OCI-LY3 (cell line): ENCODE results near the gene CLTB.

ENCODE experiments used
- H2AFZ ChIP-seq: fragments of 200-600, 300-600 bp; shearing (Covaris generic); 2 replicates; pipeline ENCODE4 v1.6.0; 2014; ENCODE audit warnings: antibody characterized with exemption, low read depth, low read length
- H3K27ac ChIP-seq: fragments of 200-600, 300-600 bp; sonication (generic); 2 replicates; pipeline ENCODE4 v1.5.1; 2014; ENCODE audit warnings: mild to moderate bottlenecking, low read length, moderate library complexity, mixed read lengths
- H3K27me3 ChIP-seq: fragments of 200-600, 300-600 bp; sonication (generic); 2 replicates; pipeline ENCODE4 v1.6.1; 2014; ENCODE audit warnings: low read depth, low read length, mixed read lengths
- H3K36me3 ChIP-seq: fragments of 200-600, 300-600 bp; sonication (generic); replicated peaks from 2 replicates; pipeline ENCODE3; 2014; ENCODE audit warnings: low read depth, low read length, mixed read lengths
- H3K4me1 ChIP-seq: fragments of 300-600, 200-600 bp; sonication (generic); 2 replicates; pipeline ENCODE4 v1.6.1; 2014; ENCODE audit warnings: low read length, mixed read lengths
- H3K4me2 ChIP-seq: fragments of 200-600, 300-600 bp; sonication (generic); 2 replicates; pipeline ENCODE4 v1.6.1; 2014; ENCODE audit warnings: low read length, mixed read lengths
- H3K4me3 ChIP-seq: fragments of 300-600, 200-600 bp; sonication (generic); 2 replicates; pipeline ENCODE4 v1.5.1; 2014; ENCODE audit warnings: antibody characterized with exemption, mild to moderate bottlenecking, low read length, moderate library complexity
- H3K79me2 ChIP-seq: fragments of 300-600, 200-600 bp; shearing (Covaris generic); 2 replicates; pipeline ENCODE4 v1.6.1; 2014; ENCODE audit warnings: mild to moderate bottlenecking, low read length, mixed read lengths
- H3K9ac ChIP-seq: fragments of 300-600, 200-600 bp; shearing (Covaris generic); 2 replicates; pipeline ENCODE4 v1.6.0; 2014; ENCODE audit warnings: mild to moderate bottlenecking, low read length, moderate library complexity
- H3K9me3 ChIP-seq: fragments of 200-600, 300-600 bp; shearing (Covaris generic); 2 replicates; pipeline ENCODE4 v1.6.1; 2014; ENCODE audit warnings: low read length, mixed read lengths; ENCODE audit not compliant: insufficient read depth
- H4K20me1 ChIP-seq: fragments of 200-600, 300-600 bp; sonication (generic); 2 replicates; pipeline ENCODE4 v1.6.1; 2016; ENCODE audit warnings: low read length, mixed read lengths; ENCODE audit not compliant: insufficient read depth
- CTCF ChIP-seq: fragments of 200-600, 300-600 bp; sonication (generic); IDR thresholded peaks from 2 replicates; pipeline ENCODE4 v1.5.1; 2014; ENCODE audit warnings: antibody characterized with exemption, low read length, low read depth
- EZH2phosphoT487 ChIP-seq: fragments of 200-600 bp; shearing (Covaris generic); IDR thresholded peaks from 2 replicates; pipeline ENCODE4 v1.6.1; 2018; ENCODE audit warnings: antibody characterized with exemption, mixed run types, low read depth

Gene CLTB

DNA sequence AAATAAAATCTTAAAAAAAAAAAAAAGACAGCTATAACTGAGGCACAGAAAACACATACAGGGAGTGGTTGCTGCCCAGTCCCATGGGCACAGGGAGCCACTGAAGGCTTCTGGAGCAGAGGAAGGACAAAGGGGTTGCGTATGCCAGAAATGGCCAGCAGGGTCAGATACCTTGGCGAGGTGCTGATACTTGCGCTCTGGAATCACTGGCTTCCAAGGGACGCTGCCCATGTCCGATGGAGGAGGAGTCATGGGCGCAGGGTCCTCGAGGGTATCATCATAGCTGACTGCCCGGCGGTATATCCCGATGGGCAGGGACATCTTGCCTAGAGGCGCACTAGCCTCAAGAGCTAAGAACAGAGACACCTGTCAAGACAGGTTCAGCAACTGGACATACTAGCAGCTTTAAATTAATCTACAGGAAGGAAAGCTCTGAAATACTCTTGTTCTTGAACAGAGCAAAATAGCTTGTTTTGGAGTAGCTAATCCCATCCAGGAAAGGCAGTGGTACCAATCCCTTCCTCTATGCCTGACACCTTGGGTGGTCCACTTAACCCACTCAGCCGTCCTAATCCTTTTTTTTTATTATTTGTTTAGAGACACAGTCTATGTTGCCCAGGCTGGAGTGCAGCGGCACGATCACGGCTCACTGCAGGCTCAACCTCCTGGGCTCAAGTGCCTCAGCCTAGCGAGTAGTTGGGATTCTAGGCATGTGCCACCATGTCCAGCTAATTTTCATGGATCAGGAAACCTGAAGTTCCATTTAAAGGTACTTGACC, 60.8 kb downstream of the CLTB start:
- Histone ChIP-seq H3K4me1 (peaks cover 35% of the 10 kb centered on the region), H3K9ac (no peak overlapping the region), H3K9me3 (no peaks in the 10 kb centered on the region), H3K4me3 (no peak overlapping the region), H4K20me1 (peaks cover 6% of the 10 kb centered on the region), H3K79me2 (peaks cover 94% of the 10 kb centered on the region), H3K27ac (no peak overlapping the region), H3K36me3 (peaks cover 62% of the 10 kb centered on the region), H2AFZ (no peak overlapping the region), H3K4me2 (no peak overlapping the region), H3K27me3 (no peaks in the 10 kb centered on the region)
- TF ChIP-seq EZH2phosphoT487 (no peak), CTCF (no peak)

GRCh38 chr5:176353533-176353932, 62.8 kb downstream of the CLTB start:
- TF ChIP-seq CTCF: no peak
- no peak for TF ChIP-seq EZH2phosphoT487
- Histone ChIP-seq H3K4me2 (no peak overlapping the region), H3K79me2 (peaks cover 96% of the 10 kb centered on the region), H4K20me1 (no peaks in the 10 kb centered on the region; the same call in none of the 2 replicates), H3K27me3 (no peaks in the 10 kb centered on the region), H3K27ac (peak overlapping the region; percentile 80; the same call in 1 of the 2 replicates), H3K36me3 (peaks cover 74% of the 10 kb centered on the region), H3K4me3 (no peak overlapping the region), H3K9me3 (no peaks in the 10 kb centered on the region), H2AFZ (no peak overlapping the region), H3K9ac (no peak overlapping the region), H3K4me1 (peaks cover 30% of the 10 kb centered on the region)

- peaks cover 30% of the 10 kb centered on the region for H3K4me1 ChIP-seq
- TF ChIP-seq EZH2phosphoT487 (no peak), CTCF (no peak)
- H3K36me3 ChIP-seq: peaks cover 73% of the 10 kb centered on the region
- peak overlapping the region; percentile 80 for H3K27ac ChIP-seq
- no peaks in the 10 kb centered on the region; the same call in none of the 2 replicates for H4K20me1 ChIP-seq
- H3K4me3 ChIP-seq: peak overlapping the region; percentile 21; the same call in 1 of the 2 replicates
- H3K9me3 ChIP-seq: no peaks in the 10 kb centered on the region
- no peaks in the 10 kb centered on the region for H3K27me3 ChIP-seq
- peaks cover 85% of the 10 kb centered on the region for H3K79me2 ChIP-seq
- H2AFZ ChIP-seq: no peak overlapping the region
- peak overlapping the region; percentile 31; the same call in 1 of the 2 replicates for H3K9ac ChIP-seq
- H3K4me2 ChIP-seq: peak overlapping the region; percentile 45
Measured at GRCh38 chr5:176352116-176352878, 64.0 kb downstream of the CLTB start.

DNA sequence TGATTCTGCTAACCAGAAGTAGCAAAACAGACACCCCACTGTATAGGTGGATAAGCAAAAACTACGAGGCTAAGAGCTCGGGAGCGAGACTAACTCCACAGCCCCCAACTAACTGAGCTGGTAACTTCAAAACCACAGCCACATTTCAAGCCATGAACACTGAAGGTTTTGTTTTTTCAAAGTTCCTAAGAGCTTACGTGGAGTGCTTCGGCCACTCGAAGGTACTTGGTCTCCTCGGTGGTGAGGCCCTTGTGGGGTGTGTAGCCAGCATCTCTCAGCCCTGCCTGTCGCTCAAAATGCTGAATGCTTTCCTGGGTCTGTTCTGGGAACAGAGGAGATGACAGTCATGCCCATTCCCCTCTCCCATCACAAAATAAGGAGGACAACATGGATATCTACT, 65.9 kb downstream of the CLTB start:
- Histone ChIP-seq H3K27me3 (no peaks in the 10 kb centered on the region), H2AFZ (no peak overlapping the region), H4K20me1 (no peaks in the 10 kb centered on the region), H3K4me1 (peaks cover 30% of the 10 kb centered on the region), H3K79me2 (peaks cover 66% of the 10 kb centered on the region), H3K9ac (no peak overlapping the region), H3K4me3 (no peak overlapping the region), H3K9me3 (no peaks in the 10 kb centered on the region), H3K4me2 (no peak overlapping the region), H3K36me3 (peaks cover 67% of the 10 kb centered on the region), H3K27ac (no peak overlapping the region)
- TF ChIP-seq EZH2phosphoT487 (no peak), CTCF (no peak)
